Middle frontal gyrus (tissue), 1 donor: ENCODE data around the gene CPOX.

Source experiments
- DNase-seq: peaks from one replicate; pipeline ENCODE4 v3.0.0-alpha.2; 2015; ENCODE audit warnings: low spot score; ENCODE audit errors: extremely low spot score

CPOX gene

DNA sequence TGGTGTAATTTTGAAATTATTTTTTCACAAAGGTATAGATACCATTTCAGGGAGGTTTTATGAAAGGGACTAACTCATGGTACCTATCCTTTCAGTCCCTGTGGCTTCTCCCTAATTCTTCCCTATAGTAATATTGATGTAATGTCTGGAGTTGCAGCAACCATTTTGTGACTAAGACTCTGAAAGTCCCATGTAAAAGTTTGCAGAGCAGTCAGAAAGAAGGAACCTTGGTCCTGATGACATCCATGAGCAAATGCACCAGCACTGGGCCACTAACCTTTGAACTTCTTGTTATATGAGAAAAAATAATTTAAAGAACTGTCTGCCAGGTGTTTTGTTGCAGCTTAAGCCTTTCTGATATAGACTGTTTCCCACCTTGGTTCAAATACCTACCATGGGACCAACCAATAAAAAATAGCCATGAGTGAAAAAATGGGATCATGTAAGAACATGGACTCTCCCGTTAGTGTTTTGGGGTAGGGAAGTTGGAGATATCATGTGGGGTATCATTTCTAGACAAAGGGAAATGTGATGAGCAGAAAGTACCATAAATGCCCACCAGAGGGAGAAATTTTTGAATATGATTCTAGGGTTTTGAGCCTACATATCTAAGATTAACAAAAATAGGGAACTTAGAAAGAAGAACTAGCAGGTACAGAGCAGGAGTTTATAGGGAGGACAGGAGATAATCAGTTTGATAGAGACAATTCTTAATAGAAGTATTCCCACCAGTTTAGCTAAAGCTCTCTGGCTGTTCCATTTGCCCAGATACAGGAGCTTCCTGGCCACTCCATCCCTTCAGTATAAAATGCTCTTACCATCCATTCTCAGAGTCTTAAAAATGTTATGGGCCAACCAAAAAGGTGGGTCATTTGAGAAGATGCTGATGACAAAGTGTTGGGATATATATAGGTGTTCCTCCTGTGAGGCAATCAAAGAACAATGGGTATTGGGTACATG is 3.4 kb upstream of the CPOX start:
- no peak for DNase-seq

DNA sequence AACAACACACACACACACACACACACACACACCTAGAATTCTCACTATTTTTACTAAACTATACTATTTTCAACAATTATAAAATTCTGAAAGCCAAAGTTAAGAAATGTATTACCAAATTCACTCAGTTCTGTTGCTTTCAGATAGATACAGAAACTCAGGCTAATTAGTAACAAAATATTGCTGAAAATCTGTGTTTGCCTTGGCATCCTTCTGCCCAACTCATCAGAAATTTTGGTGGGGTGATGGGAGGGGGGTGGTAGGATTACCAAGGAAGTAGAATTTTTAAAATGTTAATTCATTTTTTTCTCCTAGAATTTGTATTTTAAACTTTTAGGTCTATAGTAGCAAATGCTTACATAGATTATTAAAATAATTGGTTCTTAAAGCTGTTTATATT is 2.7 kb upstream of the CPOX start:
- no peak for DNase-seq

- no peak for DNase-seq
Measured at GRCh38 chr3:98594628-98595324, 1.4 kb upstream of the CPOX start.

DNA sequence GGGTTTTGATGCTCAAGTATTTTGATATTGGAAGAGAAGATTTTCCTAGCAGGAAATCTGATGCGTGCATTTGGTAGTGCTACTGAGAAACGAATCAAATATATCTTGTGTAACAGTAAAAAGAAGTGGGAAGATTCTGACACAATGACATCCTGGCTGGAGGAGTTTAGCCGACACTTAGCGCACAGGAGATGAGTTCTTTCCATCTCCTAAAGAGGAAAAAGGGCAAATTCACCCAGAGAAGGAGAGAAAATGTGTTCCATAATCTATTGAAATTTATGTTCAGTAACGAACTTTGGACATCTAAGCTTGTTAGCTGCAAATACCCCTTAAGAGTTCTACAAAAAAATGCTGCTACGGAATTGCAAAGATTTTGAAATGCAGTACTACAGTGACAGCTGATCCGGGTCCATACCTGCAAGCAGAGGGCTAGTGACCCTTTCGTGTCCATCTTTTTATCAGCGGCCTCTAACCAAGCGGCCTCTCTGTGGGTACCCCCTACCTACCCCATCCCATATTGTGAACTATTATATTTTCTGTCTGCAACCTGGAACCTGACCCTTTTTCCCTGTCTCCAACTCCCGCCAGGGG is 971 bp downstream of the CPOX start:
- DNase-seq = no peak

- DNase-seq = no peak
Measured at GRCh38 chr3:98589331-98590036, 3.9 kb downstream of the CPOX start.

GRCh38 chr3:98588065-98588464 is 5.3 kb downstream of the CPOX start:
- DNase-seq = no peak

GRCh38 chr3:98587654-98588053 is 5.8 kb downstream of the CPOX start:
- DNase-seq = no peak

DNA sequence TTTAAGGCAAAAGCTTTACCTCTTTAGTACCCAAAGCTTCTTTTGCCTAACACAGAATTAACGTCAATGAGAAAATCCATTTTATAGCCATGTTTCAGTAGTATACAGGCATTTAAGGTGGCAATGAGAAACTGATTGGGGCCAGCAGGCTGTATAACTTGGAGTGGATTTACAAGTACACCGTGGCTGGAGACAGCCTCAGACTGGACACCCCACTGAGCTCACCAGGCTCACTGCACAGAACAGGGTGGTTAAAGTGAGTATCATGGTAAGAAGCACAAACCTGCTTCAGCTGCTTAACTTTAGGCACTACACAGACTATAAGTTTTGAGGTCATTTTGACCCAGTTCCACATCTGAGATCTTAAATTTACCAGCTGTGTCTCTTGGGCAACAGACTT is 8.9 kb downstream of the CPOX start:
- no peak for DNase-seq

DNA sequence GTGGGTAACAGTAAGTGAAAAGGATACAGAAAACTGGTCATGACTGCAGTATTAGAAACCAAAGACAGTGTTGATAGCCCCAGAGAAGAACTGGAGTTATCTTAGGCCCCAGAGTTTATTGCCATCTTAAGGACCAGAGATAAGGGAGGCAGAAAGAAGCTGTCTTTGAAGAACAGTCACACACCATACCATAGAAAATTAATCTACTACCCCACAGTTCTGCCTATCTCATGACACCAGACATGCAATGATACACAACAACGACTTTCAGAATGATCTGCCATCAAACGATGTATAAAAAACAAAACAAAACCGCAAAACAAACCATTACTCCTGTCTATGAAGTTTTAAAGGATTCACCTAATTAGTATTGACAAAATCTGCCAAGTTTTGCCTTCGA is 9.6 kb downstream of the CPOX start:
- DNase-seq = no peak

GRCh38 chr3:98582042-98582441 is 11.4 kb downstream of the CPOX start:
- DNase-seq = no peak

DNA sequence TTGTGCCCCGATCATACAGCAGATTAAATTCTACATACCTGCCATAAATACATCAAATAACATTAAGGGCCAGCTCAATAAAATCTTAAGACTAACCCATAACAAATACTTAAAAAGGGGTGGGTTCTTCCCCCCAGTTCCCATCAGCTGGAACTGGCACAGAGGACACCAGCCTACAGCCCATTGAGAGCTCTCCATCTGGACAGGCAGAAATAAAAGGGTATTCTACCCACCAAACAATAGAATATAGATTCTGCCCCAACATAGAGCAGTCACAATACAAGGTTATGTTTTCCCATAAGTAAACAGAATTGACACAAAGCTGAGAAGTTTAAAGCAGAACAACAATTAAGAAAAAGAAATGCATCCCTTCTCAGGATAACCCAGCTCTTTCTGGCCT is 11.9 kb downstream of the CPOX start:
- no peak for DNase-seq

- DNase-seq = no peak
Measured at GRCh38 chr3:98580401-98581386, 12.7 kb downstream of the CPOX start.

- DNase-seq = no peak
Measured at GRCh38 chr3:98577178-98577895, 16.1 kb downstream of the CPOX start.

GRCh38 chr3:98574132-98574531 is 19.3 kb downstream of the CPOX start:
- no peak for DNase-seq

- no peak for DNase-seq
Measured at GRCh38 chr3:98573181-98573728, 20.2 kb downstream of the CPOX start.

DNA sequence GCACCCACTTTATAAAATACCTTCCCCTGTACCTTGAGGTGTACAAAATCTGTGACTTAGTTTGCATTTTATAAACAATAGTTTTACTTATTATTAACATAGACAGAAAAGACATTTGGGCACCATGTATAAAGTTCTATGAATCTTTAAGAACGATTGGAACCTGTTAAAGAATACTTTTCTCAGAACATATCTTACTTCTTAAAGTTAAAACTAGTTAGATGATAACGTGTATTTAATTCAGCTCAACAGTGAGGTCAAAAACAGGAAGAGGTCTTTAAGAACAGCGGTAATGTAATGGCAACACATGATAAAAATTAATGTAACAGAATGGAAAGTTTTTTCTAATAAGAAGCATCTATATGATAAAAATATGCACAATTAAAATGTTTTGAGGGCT is 25.0 kb downstream of the CPOX start:
- DNase-seq = no peak

DNA sequence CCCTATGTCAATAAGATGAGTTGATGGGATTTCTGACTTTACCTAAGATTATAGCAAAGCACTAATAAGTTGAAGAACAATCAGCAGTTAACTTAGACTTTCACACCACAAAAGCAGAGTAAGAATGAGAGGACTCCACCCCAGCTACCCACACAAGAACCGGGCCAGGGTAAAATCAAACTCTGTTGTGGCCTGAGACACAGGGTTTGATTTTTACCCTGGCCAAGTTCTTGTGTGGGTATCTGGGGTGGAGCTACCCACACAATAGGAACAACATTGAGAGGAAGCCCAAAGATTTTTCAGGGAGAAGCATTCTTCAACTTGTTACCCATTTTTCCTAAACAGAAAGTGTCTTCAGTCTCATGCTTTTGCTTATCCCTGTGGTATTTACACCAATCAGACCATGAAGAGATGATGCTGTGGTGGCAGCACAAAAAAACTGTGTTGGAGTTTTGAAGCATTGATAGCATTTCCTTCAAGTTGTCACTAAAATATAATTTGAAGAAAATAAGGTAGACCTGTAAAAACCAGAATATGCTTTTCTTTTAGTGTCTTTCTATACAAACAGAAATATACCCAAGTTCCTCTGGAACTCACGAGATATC is 25.6 kb downstream of the CPOX start:
- no peak for DNase-seq

DNA sequence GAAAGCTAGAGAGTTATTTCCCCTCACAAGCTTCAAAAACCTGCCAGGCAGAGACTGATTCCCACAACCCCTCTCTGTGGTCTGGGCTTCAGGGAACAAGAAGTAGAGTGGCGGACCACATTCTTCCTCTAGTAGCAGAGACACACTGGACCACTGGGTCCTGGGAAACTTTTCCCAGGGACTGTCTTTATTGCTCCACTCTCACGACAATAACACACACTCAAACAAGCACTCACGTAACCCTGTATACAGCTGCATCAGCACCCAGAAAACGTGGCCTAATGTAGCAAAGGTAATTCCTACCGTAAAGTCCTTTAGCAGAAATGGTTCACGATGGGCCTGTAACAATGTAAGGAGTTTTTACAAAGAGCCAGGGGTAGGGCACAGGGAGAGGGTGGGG is 27.6 kb downstream of the CPOX start:
- DNase-seq = no peak

DNA sequence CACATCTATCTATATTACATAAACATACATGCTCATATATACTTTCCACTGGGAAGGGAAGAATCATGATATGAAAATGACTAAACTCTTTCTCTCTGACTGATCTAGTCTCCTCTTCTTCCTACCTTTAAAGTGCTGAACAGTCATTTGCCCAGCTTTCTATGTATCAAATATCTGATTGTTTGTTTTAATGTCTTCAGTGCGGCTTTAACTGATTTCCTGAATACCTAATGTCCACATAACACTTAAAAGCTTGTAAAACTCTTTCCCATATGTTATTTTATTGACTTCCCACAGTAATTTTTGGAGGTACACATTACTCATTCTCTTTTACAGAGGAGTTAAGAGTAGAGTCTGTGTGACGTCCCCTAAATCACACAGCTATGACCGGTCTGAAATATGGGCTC is 28.2 kb downstream of the CPOX start:
- DNase-seq = no peak
